IPS DF 4.7 (cell line): Measurements from ENCODE around the gene TMEM132A.

Source experiments
- DNase-seq: peaks from one replicate; pipeline ENCODE4 v3.0.0-alpha.2; 2013; ENCODE audit warnings: low spot score; ENCODE audit errors: extremely low read depth

Gene TMEM132A

DNA sequence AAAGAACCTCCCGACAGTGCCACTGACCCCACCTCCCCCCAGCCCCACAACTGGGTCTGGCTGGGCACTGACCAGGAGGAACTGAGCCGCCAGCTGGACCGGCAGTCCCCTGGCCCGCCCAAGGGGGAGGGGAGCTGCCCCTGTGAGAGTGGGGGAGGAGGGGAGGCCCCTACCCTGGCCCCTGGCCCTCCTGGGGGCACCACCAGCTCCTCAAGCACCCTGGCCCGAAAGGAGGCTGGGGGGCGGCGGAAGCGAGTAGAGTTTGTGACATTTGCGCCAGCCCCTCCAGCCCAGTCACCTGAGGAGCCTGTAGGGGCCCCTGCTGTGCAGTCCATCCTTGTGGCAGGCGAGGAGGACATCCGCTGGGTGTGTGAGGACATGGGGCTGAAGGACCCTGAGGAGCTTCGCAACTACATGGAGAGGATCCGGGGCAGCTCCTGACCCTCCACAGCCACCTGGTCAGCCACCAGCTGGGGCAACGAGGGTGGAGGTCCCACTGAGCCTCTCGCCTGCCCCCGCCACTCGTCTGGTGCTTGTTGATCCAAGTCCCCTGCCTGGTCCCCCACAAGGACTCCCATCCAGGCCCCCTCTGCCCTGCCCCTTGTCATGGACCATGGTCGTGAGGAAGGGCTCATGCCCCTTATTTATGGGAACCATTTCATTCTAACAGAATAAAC is 12.3 kb downstream of the TMEM132A start:
- no peak for DNase-seq

DNA sequence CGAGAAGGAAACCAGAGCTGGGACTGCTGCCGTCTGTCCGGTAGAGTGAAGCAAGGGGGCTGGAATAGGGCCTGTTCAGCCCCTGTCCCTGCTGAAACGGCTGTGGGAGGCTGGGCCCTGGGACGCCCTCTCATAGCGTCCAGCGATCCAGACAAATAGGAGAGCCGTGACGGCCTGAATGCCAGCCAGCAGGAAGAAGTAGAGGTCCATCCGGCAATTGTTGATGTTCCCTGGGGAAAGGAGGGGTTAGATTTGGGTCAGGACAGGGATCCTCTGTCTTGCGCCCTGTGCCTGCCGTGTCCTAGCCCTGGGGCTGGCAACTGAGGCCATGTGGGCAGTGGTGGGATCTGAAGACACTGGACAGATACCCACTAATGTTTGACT is 12.9 kb downstream of the TMEM132A start:
- DNase-seq, result no peak

DNA sequence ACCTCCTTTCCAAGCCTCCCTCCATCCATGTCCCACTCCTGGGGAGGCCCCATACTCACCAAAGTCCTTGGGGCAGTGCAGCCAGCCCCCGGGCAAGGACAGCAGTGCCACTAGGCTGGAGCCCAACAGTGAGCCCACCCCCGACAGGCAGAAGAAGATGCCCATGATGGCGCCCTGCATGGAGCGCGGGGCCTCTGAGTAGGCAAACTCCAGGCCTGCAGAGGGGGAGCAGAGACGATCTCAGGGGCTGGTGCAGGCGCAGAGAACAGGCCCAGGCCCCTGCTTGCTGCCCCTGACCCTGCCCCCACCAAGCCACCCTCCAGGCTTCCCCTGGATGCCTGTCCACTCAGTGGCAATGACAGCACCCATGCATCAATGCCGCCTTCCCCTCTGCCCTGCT is 13.6 kb downstream of the TMEM132A start:
- DNase-seq, result no peak

DNA sequence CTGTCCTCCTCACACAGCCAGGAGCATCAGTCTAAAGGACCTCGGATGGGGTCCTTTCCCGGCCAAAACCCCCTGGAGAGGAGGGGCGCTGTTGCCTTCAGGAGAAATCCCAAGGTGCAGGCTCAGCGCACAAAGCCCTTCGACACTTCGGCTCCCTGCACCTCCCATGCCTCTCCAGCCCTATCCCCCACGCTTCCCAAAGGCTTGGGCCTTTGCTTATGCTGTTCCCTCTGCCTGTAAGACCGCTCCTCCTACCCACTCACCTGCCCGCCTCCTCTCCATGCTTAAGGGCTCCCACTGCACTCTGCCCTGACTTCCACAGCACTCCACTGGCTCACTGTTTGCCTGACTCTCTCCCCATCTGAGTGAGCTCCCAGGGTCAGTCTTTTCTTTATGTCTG is 14.2 kb downstream of the TMEM132A start:
- DNase-seq, result no peak

DNA sequence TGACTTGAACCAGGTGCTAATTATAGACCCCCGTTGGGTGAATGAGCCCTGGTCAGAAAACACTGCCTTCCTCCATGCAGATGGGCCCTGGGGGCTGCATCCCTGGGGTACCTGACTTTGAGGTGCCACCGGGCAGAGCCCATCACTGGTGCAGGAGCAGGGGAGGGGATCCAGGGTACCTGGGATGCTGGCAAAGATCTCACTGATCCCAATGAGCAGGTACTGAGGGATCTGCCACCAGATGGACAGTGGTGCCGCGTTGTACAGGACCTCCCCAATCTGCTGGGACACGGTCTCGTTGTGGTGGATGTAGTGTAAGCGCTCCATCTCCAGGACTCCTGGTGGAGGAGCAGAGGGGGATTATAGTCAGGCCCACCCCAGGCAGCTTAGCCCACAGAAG is 15.0 kb downstream of the TMEM132A start:
- DNase-seq, result no peak

DNA sequence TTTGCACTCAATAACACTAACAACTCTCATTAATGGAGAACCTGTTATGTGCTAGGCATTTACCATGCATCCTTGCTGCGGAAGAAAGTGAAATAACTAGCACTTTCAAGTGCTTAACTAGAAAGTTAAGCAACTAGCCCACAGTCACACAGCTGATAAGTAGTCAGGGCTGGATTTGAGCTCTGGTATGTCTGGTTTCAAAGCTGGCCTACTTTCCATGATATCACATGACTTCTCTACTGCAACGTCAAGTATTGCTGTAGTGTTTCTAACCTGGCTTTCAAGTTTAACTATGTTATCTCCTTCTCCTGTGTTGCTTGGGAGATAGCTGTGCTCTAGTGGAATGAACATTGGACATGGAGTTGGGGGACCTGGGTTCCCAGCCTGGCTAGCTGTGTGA is 15.6 kb downstream of the TMEM132A start:
- no peak for DNase-seq

DNA sequence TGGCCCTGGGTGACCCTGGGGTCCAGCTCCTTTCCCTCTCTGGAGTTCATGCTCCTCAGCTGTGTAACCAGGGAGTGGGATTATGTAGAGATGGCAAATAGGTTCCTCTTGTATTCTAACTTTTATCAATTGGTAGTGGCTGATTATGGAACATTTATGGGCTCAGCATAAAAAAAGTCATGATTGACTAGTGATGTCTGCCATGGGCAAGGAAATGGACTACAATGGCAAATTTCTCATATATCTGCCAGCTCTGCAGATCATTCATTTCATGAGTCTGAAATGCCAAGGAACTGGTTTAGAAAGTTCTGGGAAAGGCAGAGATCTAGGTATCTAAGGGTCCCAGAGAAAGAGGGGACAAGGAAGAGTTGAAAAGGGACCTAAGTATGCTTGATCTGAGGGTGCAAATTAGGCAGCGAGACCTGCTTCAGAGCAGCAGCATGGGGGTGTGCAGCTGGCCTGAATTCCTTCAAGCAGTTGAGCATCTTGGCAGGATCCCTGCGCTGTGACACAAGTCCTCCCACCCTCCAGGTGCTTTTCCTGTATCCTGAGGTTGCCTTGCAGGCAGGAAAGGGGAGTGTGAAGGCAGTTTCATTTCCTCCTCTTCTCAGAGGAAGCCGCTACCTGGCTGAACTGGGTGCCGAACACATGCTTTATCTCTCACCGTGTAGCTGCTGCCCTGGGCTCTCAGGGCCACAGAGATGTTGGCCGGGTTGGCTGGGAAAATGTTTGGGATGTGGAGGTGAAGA is 17.3 kb downstream of the TMEM132A start:
- no peak for DNase-seq

DNA sequence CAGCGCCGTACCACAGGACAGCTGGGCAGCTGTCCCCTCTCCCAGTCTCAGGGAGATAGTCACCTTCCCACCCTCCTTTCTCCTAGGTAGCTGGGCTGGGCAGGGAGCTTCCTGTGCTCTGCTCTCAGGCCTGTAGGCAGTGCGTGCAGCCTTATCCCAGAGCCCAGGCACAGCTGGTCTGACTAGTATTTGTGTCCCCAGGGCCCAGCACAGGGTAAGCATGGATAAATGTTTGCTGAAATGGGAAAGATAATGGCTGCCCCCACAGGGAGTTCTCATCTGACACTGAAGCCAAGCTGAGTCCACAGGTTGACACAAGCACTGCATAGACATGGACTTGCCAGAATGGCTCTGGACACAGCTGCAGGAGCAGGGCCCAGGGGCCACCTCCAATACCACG is 18.0 kb downstream of the TMEM132A start:
- no peak for DNase-seq

DNA sequence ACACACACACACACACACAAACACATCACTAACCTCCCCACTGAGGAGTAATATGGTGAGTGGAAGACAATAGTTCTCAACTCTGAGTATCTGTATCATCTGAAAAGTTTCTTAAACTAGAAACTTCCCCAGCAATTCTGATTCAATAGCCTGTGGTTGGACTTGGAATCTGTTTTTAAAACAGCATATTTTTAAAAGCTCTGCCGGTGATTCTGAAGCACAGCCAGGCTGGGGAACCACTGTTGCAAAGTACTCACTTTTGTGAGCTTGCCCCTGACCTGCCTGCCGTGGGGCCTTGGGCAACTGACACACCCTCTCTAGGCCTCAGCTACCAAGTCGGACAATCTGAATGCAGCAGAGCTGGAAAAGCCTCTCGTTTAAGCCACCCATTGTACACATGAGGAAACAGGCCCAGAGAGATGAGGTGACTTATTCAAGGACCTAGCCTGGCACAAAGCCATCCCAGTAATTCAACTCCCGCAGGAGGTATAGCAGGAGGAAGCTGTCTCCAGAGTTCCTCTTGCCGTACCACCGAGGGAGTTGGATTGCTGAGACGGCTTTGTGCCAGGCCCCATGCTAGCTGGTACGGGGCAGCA is 18.8 kb downstream of the TMEM132A start:
- no peak for DNase-seq

DNA sequence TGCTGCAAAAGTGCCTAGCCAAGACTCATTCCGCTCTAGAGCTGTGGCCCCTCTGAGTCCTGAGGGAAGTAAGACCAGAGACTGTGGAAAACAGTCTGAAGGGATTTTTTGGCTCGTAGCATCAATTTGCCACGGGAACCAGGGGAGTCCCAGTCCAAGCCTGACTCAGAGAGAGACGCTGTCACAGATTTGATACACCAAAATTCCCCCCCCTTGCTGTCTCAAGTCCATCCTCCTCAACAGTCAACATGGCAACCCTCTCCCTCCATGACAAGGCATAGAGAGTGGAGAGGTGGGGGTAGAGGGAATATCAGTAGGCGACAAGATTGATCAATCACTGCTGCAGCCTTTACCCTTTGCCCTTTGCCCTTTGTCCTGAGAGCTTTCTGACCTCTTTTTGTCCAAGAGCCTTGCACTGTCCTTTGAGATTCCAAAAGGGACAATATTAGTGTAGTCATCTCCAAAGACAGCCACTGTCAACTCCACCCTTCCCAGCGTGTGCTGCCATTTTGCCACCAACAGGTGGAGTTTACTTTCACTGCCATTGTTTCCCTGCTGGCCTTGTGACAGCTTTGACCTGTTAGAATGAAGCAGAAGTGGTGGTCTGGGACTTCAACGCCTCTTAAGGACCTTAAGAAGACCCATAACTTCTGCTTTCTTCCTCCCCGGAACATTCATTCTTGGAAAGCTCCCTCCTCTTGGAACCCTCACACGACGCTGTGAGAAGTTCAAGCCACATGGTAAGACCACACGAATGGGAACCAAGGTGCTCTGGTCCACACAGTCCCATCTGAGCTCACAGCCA is 20.4 kb downstream of the TMEM132A start:
- no peak for DNase-seq

DNA sequence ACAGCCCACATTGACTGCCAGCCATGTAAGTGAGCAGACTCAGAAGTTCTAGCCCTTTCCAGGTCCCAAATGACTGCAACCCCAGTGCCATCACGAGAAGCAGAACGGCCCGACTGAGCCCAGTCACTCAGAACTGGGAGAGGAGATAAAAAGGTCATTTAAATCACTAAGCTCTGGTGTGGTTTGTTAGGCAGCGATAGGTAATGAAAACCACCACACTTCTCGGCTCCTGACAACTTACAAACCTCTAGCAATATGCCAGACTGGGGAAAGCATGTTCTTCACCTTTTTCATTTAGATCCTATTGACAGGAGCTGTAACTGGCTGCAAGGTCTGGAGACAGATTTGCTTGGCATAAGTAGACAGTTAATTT is 21.0 kb downstream of the TMEM132A start:
- no peak for DNase-seq

DNA sequence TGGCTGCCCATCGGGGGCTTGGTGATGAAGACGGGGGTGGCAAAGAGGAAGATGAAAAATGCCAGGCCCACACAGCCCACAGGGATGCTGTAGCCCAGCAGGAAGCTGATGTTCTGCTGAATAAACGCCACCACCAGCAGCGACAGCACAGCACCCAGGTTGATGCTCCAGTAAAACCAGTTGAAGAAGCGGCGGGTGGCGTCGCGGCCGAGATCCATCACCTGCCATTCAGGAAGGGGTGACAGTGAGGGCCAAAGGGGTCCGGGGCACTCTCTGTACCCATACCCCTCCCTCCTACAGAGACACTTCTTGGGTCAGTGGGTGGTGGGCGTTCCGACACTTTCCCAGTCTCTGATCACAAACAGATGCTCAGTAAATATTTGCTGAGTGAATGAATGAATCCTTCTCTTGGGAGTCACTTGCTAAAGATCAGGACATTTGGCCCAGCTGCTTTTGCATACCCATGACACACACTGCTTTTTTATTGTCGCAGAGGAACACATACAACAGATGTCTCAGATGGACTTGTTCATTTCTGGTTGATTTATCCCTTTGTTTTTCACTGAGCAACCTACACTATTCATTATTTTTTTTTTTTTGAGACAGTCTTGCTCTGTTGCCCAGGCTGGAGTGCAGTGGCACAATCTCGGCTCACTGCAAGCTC is 22.5 kb downstream of the TMEM132A start:
- DNase-seq, result no peak

DNA sequence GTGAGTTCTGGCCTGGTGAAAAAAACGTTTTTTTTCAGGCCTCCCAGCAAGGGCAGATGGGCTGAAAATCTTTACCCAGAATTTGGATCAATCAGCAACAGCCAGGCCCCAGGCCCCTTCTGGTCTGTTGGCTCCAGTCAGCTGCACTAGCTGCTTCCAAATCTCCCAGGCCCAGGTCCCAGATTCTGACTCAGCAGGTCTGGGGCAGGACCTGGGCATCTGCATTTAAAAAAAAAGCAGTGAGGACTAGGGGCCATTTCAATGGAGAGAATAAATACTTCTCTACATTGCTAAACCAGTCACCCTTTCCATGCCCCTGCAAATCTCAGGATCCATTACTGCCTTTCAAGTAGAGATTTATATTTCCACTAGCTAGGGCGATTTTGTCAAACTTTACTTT is 23.4 kb downstream of the TMEM132A start:
- DNase-seq, result no peak

DNA sequence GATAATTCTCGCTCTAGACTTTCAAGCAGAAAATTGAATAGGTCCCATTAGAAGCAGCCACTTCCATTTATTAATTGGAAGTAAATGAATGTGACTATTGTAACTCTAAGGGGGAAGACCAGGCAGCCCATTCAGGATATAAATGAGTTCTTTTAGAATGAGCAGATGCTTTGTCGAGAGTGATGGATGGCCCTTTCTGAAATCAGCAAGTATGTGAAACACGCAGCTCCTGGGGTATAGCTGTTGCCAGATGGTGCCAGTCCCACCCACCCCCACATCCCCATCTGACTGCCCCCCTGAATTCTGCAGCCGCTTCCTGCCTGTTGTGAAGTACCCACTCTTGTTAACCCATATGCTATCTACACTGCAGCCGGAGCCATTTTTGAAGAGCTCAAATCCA is 24.0 kb downstream of the TMEM132A start:
- DNase-seq, result no peak

DNA sequence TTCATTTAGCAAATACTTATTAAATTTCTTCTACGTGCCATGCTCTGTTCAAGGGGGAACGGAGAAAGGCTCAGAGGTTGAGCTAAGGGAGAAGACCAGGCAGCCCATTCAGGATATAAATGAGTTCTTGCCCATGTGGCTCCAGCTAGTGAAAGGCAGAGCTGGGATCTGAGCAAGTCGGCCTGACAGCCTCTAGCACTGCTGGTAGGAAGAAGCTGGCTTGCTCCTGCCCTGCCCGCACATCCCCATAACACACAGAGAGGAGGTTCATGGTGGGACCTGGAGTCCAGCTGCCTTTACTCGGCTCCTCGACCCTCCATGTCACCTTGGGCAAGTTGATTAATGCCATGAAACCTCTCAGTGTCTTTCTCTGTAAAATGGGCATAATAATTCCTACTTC is 25.8 kb downstream of the TMEM132A start:
- no peak for DNase-seq

DNA sequence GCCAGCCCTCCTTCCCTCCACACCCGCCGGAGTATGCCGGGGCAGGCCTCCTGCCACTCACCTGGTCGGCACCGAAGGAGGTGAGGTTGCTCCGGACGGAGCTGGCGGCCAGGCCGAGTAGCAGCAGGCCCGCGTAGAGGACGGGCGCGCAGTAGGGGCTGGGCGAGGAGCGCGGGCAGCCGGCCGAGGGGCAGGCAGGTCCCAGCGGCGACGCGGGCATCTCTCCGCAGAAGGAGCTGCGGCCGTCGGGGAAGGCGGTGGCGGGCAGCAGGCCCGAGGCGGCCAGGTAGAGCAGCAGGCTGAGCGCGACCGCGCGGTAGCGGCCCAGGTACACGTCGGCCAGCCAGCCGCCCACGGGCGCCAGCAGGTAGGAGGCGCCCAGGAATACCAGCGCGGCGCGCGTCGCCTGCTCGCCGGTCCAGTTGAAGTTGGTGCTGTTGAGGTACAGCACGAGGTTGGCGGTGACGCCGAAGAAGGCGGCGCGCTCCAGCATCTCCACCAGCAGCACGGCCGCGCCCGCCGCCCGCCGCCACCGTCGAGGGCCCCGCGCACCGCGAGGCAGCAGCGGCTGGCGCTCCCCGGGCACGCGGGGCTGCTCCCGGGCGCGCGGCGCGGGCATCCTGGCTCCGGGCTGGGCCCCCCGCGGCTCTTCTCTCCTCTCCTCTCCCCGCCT is 26.8 kb downstream of the TMEM132A start:
- no peak for DNase-seq

DNA sequence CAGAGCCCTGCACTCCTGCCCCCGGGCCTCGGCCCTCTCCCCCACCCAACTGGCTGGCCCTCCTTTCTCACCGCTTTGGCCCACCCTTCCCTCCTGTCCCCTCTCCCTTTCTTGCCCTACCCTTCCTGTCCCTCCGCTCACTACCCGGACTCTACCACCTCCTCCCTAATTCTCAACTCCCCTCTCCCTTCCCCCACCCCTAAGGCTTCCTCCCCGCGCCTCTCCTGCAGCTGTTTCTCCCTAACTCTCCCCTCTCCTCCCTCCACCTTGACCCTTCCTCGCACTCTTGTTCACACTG is 27.3 kb downstream of the TMEM132A start:
- DNase-seq, result no peak

DNA sequence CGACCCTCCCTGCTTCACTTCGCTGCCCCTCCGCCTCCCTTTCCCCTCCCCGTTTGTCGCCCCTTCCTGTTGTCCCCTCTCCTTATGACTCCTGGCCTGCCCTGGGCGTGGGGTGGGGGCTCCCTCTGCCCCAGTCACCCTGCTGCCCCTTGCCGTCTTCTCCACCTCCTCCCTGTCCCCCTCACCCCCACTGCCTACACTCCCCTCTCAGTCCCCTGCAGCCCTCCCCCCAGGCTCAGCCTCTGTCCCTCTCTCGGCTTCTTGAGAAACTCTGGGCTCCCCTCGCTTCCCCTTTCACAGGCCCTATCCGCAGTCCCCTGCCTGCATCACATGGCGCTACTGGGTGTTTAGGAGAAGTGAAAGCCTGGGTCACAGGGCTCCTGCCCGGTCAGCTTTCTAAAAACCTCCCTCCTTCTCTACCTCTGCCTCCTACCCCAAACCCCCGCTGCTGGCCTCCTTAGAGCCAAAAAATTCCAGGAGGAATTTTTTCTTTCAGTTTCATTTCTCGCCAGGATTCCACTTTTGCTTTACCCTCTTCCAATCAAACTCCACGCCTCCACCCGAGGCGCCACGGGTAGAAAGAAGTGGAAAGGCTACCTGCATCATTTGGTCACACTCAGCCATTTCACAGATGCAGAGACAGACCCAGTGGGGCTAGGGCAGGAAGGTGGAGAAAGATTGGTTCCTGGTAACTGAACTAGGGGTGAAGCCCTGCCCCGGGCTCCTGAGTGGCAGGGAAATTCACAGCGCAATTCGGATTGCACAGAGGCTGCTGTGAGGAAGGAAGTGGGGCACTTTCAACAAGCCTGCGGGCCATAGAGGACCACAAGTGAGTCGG is 27.9 kb downstream of the TMEM132A start, which contains the start of gene SLC15A3:
SLC15A3 (minus strand) TSS at position 273 of the 838 bp plus-strand sequence. CDS start 625 bp downstream, outside the sequence.
- no peak for DNase-seq

DNA sequence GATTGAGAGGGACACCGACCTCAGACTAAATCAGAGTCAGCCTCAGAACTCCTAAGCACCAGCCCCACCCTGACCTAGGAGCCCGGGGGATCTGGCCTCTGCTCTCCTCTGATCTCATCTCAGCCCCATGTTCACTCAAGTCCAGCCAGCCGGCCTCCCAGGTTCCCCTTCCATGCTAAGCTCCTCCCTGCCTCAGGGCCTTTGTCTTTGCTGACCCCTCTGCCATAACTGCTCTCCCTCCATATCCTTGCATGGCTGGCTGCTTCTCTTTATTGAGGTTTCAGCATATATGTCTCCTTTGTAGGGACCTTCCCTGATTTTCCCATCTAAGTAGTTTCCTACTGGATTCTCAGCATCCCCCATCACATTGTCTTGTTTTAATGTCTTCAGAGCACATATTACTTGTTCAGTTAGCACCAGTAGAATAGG is 28.5 kb downstream of the TMEM132A start:
- no peak for DNase-seq

DNA sequence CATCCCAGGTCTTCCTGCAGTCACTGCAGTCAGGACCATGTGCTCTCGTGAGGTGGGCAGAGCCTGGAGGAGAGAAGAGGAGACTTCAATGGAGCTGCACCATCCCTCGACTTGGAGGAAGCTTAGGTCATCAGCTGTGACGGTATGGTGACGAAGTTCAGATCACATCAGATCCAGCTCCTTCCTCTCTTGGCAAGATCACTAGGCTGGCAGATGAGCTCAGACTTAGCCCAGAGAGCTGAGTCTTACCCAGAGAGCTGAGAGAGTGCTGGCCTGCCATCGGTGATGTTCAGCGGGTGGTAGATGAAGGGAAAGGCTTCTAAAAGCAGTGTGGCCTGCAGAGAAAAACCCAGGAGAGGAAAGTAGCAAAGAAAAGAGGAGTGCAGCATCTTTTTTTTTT is 29.5 kb downstream of the TMEM132A start:
- DNase-seq, result no peak
